WTC11 (cell line): Measurements from ENCODE around the gene SPATA24. TPM values are rescaled to one million over a fixed set of nuclear protein-coding genes. Genes with fewer than 3 reads are reported as not detected.
A peak's percentile ranks its signal among the peaks of the same experiment; 100 is the strongest.

Source experiments
- CREB1 ChIP-seq: sonication (generic); formaldehyde crosslinking; IDR thresholded peaks from 2 replicates; pipeline ENCODE4 v1.8.0; 2023; ENCODE audit warnings: mild to moderate bottlenecking, missing genetic modification reagents
- EMX1 ChIP-seq: fragments of 250-450 bp; sonication (Bioruptor Pico); IDR thresholded peaks from 2 replicates; pipeline ENCODE4 v1.8.0; 2021; ENCODE audit warnings: mild to moderate bottlenecking
- FOXK1 ChIP-seq: sonication (generic); formaldehyde crosslinking; IDR thresholded peaks from 2 replicates; pipeline ENCODE4 v1.8.0; 2022; ENCODE audit warnings: mild to moderate bottlenecking, moderate library complexity, missing genetic modification reagents
- FOXP1 ChIP-seq: sonication (generic); formaldehyde crosslinking; IDR thresholded peaks from 2 replicates; pipeline ENCODE4 v1.8.0; 2022; ENCODE audit warnings: missing genetic modification reagents, mild to moderate bottlenecking, moderate library complexity, borderline replicate concordance
- MYBL2 ChIP-seq: sonication (generic); formaldehyde crosslinking; IDR thresholded peaks from 2 replicates; pipeline ENCODE4 v1.8.1; 2023; ENCODE audit warnings: mild to moderate bottlenecking, moderate library complexity, missing genetic modification reagents
- TCF7 ChIP-seq: sonication (generic); formaldehyde crosslinking; IDR thresholded peaks from 2 replicates; pipeline ENCODE4 v1.8.0; 2022; ENCODE audit warnings: mild to moderate bottlenecking, low read depth, missing genetic modification reagents, moderate library complexity
- ZBTB21 ChIP-seq: sonication (generic); formaldehyde crosslinking; IDR thresholded peaks from 2 replicates; pipeline ENCODE4 v1.8.1; 2023; ENCODE audit warnings: mild to moderate bottlenecking, missing genetic modification reagents, borderline replicate concordance
- ZNF138 ChIP-seq: sonication (generic); formaldehyde crosslinking; conservative IDR thresholded peaks from 2 replicates; pipeline ENCODE4 v1.8.1; 2022; ENCODE audit warnings: mild to moderate bottlenecking, moderate library complexity, missing genetic modification reagents
- ZNF219 ChIP-seq: sonication (generic); formaldehyde crosslinking; IDR thresholded peaks from 2 replicates; pipeline ENCODE4 v1.8.0; 2023; ENCODE audit warnings: missing genetic modification reagents, mild to moderate bottlenecking, borderline replicate concordance
- total RNA-seq: library from RNA; stranded (reverse); gene quantifications from 3 replicates; pipeline ENCODE4 v1.2.3, GENCODE V29; 2021
- TF ChIP-seq, protein P1 (sequence below): sonication (generic); formaldehyde crosslinking; IDR thresholded peaks from 2 replicates; pipeline ENCODE4 v1.8.1; 2023; ENCODE audit warnings: mild to moderate bottlenecking, moderate library complexity, missing genetic modification reagents
- TF ChIP-seq, protein P2 (sequence below): sonication (generic); formaldehyde crosslinking; IDR thresholded peaks from 2 replicates; pipeline ENCODE4 v1.8.0; 2022; ENCODE audit warnings: missing genetic modification reagents
- TF ChIP-seq, protein P3 (sequence below): sonication (generic); formaldehyde crosslinking; IDR thresholded peaks from 2 replicates; pipeline ENCODE4 v1.8.1; 2023; ENCODE audit warnings: mild to moderate bottlenecking, missing genetic modification reagents
- TF ChIP-seq, protein P4 (sequence below): sonication (generic); formaldehyde crosslinking; conservative IDR thresholded peaks from 2 replicates; pipeline ENCODE4 v1.8.1; 2023; ENCODE audit warnings: mild to moderate bottlenecking, low read depth, missing genetic modification reagents, moderate library complexity
- TF ChIP-seq, protein P5 (sequence below): sonication (generic); formaldehyde crosslinking; IDR thresholded peaks from 2 replicates; pipeline ENCODE4 v1.8.0; 2022; ENCODE audit warnings: mild to moderate bottlenecking, missing genetic modification reagents
- TF ChIP-seq, protein P6 (sequence below): sonication (generic); formaldehyde crosslinking; IDR thresholded peaks from 2 replicates; pipeline ENCODE4 v1.8.1; 2022; ENCODE audit warnings: low read depth, missing genetic modification reagents, borderline replicate concordance
- TF ChIP-seq, protein P7 (sequence below): sonication (generic); formaldehyde crosslinking; IDR thresholded peaks from 2 replicates; pipeline ENCODE4 v1.8.1; 2023; ENCODE audit warnings: mild to moderate bottlenecking, missing genetic modification reagents, borderline replicate concordance
- TF ChIP-seq, protein P8 (sequence below): fragments of 200-600 bp; IDR thresholded peaks from 2 replicates; pipeline ENCODE4 v1.8.0; 2022; ENCODE audit warnings: antibody characterized with exemption
- TF ChIP-seq, protein P9 (sequence below): fragments of 250-450 bp; sonication (Bioruptor Pico); IDR thresholded peaks from 2 replicates; pipeline ENCODE4 v1.9.0; 2021; ENCODE audit warnings: moderate library complexity, mild to moderate bottlenecking, inconsistent platforms, borderline replicate concordance

The SPATA24 gene
- total RNA-seq, 1 experiment from 2014 or later: 13.2 TPM

DNA sequence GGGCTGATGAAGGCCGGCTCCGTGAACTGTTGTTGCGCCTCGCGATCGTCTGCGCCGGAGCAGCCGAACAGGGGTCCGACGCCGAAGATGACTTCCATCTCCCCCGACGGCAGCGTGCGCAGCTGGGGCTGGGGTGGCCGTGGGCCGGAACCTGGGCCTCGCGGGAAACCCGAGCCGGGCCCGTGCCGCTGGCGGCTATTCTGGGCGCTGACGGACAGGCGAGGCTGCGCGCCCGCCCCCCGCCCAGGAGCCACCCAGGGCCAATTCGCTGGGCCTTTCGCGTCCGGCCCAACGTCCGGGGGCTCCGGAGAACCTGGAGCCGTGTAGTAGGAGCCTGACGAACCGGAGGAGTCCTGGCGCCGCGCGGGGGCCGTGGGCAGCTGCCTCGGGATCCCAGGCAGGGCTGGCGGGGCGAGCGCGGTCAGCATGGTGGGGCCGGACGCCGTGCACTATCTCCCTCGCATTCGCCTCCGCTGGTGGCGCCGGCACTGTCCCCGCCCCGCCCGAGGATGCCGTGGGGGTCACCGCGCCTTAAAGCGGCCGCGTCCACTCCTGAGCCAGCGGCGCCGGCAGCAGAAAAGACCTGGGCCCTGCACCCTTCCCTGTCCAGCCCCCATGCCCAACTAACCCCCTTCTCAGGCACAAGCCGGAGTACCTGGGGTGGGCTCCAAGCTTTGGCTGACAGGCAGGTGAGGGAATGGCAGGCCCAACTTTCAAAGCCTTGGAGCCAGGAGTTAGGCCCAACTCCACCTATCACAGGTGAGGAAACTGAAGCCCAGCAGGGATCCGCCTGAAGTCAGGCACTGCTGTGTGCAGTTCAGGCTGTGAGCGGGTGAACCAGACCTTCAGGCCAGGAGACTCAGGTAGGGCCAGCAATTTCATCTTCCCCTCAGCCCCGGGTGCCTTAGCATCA, 9.0 kb downstream of the SPATA24 start, which contains the start of gene PROB1 (continued):
- TF ChIP-seq, protein P1, sequence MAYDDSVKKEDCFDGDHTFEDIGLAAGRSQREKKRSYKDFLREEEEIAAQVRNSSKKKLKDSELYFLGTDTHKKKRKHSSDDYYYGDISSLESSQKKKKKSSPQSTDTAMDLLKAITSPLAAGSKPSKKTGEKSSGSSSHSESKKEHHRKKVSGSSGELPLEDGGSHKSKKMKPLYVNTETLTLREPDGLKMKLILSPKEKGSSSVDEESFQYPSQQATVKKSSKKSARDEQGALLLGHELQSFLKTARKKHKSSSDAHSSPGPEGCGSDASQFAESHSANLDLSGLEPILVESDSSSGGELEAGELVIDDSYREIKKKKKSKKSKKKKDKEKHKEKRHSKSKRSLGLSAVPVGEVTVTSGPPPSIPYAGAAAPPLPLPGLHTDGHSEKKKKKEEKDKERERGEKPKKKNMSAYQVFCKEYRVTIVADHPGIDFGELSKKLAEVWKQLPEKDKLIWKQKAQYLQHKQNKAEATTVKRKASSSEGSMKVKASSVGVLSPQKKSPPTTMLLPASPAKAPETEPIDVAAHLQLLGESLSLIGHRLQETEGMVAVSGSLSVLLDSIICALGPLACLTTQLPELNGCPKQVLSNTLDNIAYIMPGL: no peak; the same call in 1 of the 2 replicates
- TF ChIP-seq ZBTB21 (CRISPR knock-in tag): no peak
- no peak for TF ChIP-seq ZNF219
- TF ChIP-seq, protein P2, sequence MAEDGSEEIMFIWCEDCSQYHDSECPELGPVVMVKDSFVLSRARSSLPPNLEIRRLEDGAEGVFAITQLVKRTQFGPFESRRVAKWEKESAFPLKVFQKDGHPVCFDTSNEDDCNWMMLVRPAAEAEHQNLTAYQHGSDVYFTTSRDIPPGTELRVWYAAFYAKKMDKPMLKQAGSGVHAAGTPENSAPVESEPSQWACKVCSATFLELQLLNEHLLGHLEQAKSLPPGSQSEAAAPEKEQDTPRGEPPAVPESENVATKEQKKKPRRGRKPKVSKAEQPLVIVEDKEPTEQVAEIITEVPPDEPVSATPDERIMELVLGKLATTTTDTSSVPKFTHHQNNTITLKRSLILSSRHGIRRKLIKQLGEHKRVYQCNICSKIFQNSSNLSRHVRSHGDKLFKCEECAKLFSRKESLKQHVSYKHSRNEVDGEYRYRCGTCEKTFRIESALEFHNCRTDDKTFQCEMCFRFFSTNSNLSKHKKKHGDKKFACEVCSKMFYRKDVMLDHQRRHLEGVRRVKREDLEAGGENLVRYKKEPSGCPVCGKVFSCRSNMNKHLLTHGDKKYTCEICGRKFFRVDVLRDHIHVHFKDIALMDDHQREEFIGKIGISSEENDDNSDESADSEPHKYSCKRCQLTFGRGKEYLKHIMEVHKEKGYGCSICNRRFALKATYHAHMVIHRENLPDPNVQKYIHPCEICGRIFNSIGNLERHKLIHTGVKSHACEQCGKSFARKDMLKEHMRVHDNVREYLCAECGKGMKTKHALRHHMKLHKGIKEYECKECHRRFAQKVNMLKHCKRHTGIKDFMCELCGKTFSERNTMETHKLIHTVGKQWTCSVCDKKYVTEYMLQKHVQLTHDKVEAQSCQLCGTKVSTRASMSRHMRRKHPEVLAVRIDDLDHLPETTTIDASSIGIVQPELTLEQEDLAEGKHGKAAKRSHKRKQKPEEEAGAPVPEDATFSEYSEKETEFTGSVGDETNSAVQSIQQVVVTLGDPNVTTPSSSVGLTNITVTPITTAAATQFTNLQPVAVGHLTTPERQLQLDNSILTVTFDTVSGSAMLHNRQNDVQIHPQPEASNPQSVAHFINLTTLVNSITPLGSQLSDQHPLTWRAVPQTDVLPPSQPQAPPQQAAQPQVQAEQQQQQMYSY (CRISPR knock-in tag): peak; percentile 53; the same call in 1 of the 2 replicates
- TF ChIP-seq FOXP1 (CRISPR knock-in tag): no peak
- TF ChIP-seq, protein P3, sequence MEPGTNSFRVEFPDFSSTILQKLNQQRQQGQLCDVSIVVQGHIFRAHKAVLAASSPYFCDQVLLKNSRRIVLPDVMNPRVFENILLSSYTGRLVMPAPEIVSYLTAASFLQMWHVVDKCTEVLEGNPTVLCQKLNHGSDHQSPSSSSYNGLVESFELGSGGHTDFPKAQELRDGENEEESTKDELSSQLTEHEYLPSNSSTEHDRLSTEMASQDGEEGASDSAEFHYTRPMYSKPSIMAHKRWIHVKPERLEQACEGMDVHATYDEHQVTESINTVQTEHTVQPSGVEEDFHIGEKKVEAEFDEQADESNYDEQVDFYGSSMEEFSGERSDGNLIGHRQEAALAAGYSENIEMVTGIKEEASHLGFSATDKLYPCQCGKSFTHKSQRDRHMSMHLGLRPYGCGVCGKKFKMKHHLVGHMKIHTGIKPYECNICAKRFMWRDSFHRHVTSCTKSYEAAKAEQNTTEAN: no peak
- TF ChIP-seq, protein P4, sequence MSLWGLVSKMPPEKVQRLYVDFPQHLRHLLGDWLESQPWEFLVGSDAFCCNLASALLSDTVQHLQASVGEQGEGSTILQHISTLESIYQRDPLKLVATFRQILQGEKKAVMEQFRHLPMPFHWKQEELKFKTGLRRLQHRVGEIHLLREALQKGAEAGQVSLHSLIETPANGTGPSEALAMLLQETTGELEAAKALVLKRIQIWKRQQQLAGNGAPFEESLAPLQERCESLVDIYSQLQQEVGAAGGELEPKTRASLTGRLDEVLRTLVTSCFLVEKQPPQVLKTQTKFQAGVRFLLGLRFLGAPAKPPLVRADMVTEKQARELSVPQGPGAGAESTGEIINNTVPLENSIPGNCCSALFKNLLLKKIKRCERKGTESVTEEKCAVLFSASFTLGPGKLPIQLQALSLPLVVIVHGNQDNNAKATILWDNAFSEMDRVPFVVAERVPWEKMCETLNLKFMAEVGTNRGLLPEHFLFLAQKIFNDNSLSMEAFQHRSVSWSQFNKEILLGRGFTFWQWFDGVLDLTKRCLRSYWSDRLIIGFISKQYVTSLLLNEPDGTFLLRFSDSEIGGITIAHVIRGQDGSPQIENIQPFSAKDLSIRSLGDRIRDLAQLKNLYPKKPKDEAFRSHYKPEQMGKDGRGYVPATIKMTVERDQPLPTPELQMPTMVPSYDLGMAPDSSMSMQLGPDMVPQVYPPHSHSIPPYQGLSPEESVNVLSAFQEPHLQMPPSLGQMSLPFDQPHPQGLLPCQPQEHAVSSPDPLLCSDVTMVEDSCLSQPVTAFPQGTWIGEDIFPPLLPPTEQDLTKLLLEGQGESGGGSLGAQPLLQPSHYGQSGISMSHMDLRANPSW (CRISPR knock-in tag): 0 out of 2 replicates have a peak, but pooled peaks have one; percentile 45
- no peak for TF ChIP-seq TCF7 (CRISPR knock-in tag)
- peak; percentile 24; the same call in 1 of the 2 replicates for TF ChIP-seq FOXK1
- TF ChIP-seq ZNF138 (CRISPR knock-in tag): no peak
- TF ChIP-seq, protein P5, sequence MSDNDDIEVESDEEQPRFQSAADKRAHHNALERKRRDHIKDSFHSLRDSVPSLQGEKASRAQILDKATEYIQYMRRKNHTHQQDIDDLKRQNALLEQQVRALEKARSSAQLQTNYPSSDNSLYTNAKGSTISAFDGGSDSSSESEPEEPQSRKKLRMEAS (CRISPR knock-in tag): peak; percentile 6; the same call in 1 of the 2 replicates
- TF ChIP-seq CREB1 (CRISPR knock-in tag): no peak
- TF ChIP-seq, protein P6, sequence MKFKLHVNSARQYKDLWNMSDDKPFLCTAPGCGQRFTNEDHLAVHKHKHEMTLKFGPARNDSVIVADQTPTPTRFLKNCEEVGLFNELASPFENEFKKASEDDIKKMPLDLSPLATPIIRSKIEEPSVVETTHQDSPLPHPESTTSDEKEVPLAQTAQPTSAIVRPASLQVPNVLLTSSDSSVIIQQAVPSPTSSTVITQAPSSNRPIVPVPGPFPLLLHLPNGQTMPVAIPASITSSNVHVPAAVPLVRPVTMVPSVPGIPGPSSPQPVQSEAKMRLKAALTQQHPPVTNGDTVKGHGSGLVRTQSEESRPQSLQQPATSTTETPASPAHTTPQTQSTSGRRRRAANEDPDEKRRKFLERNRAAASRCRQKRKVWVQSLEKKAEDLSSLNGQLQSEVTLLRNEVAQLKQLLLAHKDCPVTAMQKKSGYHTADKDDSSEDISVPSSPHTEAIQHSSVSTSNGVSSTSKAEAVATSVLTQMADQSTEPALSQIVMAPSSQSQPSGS (CRISPR knock-in tag): no peak
- TF ChIP-seq, protein P7, sequence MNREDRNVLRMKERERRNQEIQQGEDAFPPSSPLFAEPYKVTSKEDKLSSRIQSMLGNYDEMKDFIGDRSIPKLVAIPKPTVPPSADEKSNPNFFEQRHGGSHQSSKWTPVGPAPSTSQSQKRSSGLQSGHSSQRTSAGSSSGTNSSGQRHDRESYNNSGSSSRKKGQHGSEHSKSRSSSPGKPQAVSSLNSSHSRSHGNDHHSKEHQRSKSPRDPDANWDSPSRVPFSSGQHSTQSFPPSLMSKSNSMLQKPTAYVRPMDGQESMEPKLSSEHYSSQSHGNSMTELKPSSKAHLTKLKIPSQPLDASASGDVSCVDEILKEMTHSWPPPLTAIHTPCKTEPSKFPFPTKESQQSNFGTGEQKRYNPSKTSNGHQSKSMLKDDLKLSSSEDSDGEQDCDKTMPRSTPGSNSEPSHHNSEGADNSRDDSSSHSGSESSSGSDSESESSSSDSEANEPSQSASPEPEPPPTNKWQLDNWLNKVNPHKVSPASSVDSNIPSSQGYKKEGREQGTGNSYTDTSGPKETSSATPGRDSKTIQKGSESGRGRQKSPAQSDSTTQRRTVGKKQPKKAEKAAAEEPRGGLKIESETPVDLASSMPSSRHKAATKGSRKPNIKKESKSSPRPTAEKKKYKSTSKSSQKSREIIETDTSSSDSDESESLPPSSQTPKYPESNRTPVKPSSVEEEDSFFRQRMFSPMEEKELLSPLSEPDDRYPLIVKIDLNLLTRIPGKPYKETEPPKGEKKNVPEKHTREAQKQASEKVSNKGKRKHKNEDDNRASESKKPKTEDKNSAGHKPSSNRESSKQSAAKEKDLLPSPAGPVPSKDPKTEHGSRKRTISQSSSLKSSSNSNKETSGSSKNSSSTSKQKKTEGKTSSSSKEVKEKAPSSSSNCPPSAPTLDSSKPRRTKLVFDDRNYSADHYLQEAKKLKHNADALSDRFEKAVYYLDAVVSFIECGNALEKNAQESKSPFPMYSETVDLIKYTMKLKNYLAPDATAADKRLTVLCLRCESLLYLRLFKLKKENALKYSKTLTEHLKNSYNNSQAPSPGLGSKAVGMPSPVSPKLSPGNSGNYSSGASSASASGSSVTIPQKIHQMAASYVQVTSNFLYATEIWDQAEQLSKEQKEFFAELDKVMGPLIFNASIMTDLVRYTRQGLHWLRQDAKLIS: no peak
- TF ChIP-seq, protein P8, sequence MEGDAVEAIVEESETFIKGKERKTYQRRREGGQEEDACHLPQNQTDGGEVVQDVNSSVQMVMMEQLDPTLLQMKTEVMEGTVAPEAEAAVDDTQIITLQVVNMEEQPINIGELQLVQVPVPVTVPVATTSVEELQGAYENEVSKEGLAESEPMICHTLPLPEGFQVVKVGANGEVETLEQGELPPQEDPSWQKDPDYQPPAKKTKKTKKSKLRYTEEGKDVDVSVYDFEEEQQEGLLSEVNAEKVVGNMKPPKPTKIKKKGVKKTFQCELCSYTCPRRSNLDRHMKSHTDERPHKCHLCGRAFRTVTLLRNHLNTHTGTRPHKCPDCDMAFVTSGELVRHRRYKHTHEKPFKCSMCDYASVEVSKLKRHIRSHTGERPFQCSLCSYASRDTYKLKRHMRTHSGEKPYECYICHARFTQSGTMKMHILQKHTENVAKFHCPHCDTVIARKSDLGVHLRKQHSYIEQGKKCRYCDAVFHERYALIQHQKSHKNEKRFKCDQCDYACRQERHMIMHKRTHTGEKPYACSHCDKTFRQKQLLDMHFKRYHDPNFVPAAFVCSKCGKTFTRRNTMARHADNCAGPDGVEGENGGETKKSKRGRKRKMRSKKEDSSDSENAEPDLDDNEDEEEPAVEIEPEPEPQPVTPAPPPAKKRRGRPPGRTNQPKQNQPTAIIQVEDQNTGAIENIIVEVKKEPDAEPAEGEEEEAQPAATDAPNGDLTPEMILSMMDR: no peak
- TF ChIP-seq, protein P9, sequence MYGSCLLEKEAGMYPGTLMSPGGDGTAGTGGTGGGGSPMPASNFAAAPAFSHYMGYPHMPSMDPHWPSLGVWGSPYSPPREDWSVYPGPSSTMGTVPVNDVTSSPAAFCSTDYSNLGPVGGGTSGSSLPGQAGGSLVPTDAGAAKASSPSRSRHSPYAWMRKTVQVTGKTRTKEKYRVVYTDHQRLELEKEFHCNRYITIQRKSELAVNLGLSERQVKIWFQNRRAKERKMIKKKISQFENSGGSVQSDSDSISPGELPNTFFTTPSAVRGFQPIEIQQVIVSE (CRISPR knock-in tag): no peak
- TF ChIP-seq MYBL2 (CRISPR knock-in tag): no peak
- no peak for TF ChIP-seq EMX1 (CRISPR knock-in tag)
